OCI-LY7 (cell line): ENCODE results near the gene CLEC16A. TPM values are rescaled to one million over a fixed set of nuclear protein-coding genes. Genes with fewer than 3 reads are reported as not detected.

Source experiments
- BruUV-seq: library from RNA; stranded (reverse); fragments of 400-500 nt; replicated peaks from 2 replicates; lab custom pipeline; 2021; lab: Mats Ljungman, UMichigan
- CTCF ChIA-PET: fragments of 300-600 bp; sonication (Branson Sonifier 250); formaldehyde crosslinking; loops from one replicate; lab custom pipeline; 2022; ENCODE audit warnings: antibody characterized with exemption; ENCODE audit not compliant: unreplicated experiment; lab: Charles Lee
- POLR2A ChIA-PET: fragments of 300-600 bp; sonication (Branson Sonifier 250); formaldehyde crosslinking; loops from one replicate; lab custom pipeline; 2022; ENCODE audit warnings: antibody characterized with exemption; lab: Charles Lee
- DNase-seq: peaks from one replicate; pipeline ENCODE4 v3.0.0-alpha.2; 2015; ENCODE audit warnings: low spot score
- H2AFZ ChIP-seq: fragments of 200-600 bp; sonication (generic), shearing (Covaris generic); 2 replicates; pipeline ENCODE4 v1.6.1; 2014; ENCODE audit warnings: mild to moderate bottlenecking, antibody characterized with exemption, low read length, moderate library complexity
- H3K27ac ChIP-seq: fragments of 200-600 bp; sonication (generic); 2 replicates; pipeline ENCODE4 v1.5.1; 2014; ENCODE audit warnings: mixed run types, low read depth, mild to moderate bottlenecking, moderate library complexity, low read length, inconsistent platforms; ENCODE audit not compliant: poor library complexity, severe bottlenecking
- H3K36me3 ChIP-seq: fragments of 200-600 bp; sonication (generic); 2 replicates; pipeline ENCODE4 v1.6.1; 2014; ENCODE audit warnings: mild to moderate bottlenecking, antibody characterized with exemption, low read length, moderate library complexity, mixed read lengths; ENCODE audit not compliant: insufficient read depth
- H3K4me1 ChIP-seq: fragments of 200-600 bp; sonication (generic); 2 replicates; pipeline ENCODE4 v1.5.1; 2014; ENCODE audit warnings: mild to moderate bottlenecking, low read length; ENCODE audit not compliant: insufficient read depth, poor library complexity, severe bottlenecking
- H3K4me2 ChIP-seq: fragments of 200-600 bp; sonication (generic); 2 replicates; pipeline ENCODE4 v1.6.1; 2014; ENCODE audit warnings: mild to moderate bottlenecking, low read length
- H3K4me3 ChIP-seq: fragments of 200-600 bp; sonication (generic); 2 replicates; pipeline ENCODE4 v1.5.1; 2014; ENCODE audit warnings: mild to moderate bottlenecking, low read depth, low read length; ENCODE audit not compliant: poor library complexity, severe bottlenecking
- H3K79me2 ChIP-seq: fragments of 200-600 bp; sonication (generic); 2 replicates; pipeline ENCODE4 v1.6.1; 2016; ENCODE audit warnings: low read depth, mild to moderate bottlenecking, low read length, moderate library complexity, mixed read lengths; ENCODE audit not compliant: insufficient read depth
- H3K9me2 ChIP-seq: fragments of 200-600 bp; sonication (generic); 2 replicates; pipeline ENCODE4 v1.6.1; 2016; ENCODE audit warnings: mild to moderate bottlenecking, low read length, mixed read lengths; ENCODE audit not compliant: insufficient read depth
- H3K9me3 ChIP-seq: fragments of 200-600 bp; sonication (generic); 2 replicates; pipeline ENCODE4 v1.6.1; 2014; ENCODE audit warnings: mild to moderate bottlenecking, mixed run types, low read length, mixed read lengths
- H4K20me1 ChIP-seq: fragments of 200-600 bp; sonication (generic); 2 replicates; pipeline ENCODE4 v1.6.1; 2014; ENCODE audit warnings: mild to moderate bottlenecking, antibody characterized with exemption, low read length, moderate library complexity, mixed read lengths; ENCODE audit not compliant: insufficient read depth
- CTCF ChIP-seq: fragments of 200-600 bp; sonication (generic); conservative IDR thresholded peaks from 2 replicates; pipeline ENCODE4 v1.5.1; 2014; ENCODE audit warnings: mild to moderate bottlenecking, antibody characterized with exemption, low read length, moderate library complexity, mixed read lengths
- EZH2phosphoT487 ChIP-seq: fragments of 200-600 bp; sonication (generic); IDR thresholded peaks from 2 replicates; pipeline ENCODE4 v1.6.1; 2018; ENCODE audit warnings: low read depth, borderline replicate concordance, mild to moderate bottlenecking, mixed run types, antibody characterized with exemption, low read length, moderate library complexity, mixed read lengths
- intact Hi-C: fragments of 100-400 bp; cut with micrococcal nuclease; formaldehyde crosslinking; loops from one replicate; pipeline ENCODE4 v1.10.0; 2022; ENCODE audit not compliant: unreplicated experiment
- total RNA-seq, 2 experiments: library from RNA; depleted of rRNA in 1 of 2; stranded (reverse); fragments of >200 nt in 1 of 2; shearing (Covaris generic) in 1 of 2; gene quantifications; 2 replicates each; pipeline ENCODE4 v1.2.3, GENCODE V29; 2014 to 2022

CLEC16A gene
- total RNA-seq, 2 experiments from 2014 or later, result 26.2 to 50.9 TPM

GRCh38 chr16:10951026-10951425 is 6.7 kb downstream of the CLEC16A start:
- Histone ChIP-seq H3K4me2 (peak overlapping the region; percentile 77; the same call in 1 of the 2 replicates), H3K36me3 (peaks cover 10% of the 10 kb centered on the region; the same call in 1 of the 2 replicates), H3K4me1 (peaks cover 71% of the 10 kb centered on the region), H3K9me3 (no peaks in the 10 kb centered on the region), H4K20me1 (peaks cover 21% of the 10 kb centered on the region), H3K4me3 (no peak overlapping the region), H3K27ac (no peak overlapping the region), H2AFZ (no peak overlapping the region), H3K79me2 (peaks cover 76% of the 10 kb centered on the region), H3K9me2 (no peaks in the 10 kb centered on the region)
- DNase-seq, result no peak
- BruUV-seq, result no TSS peak
- POLR2A ChIA-PET, result interaction anchor here (0.7 to 1.8 kb wide), 4 partner anchors 10 to 207 kb away, joined by 3 to 5 read pairs (median 4); partner anchors contain the start of gene NUBP1
- TF ChIP-seq EZH2phosphoT487, result no peak
- no peak for TF ChIP-seq CTCF
- CTCF ChIA-PET, result interaction anchor here (0.8 kb wide), 1 partner anchor 14 kb away, joined by 3 read pairs; no protein-coding TSS in a partner anchor
- intact Hi-C loops, result loop anchor here (5.0 kb wide), 1 partner anchor 406 kb away; no protein-coding TSS in a partner anchor

GRCh38 chr16:10954903-10955302 is 10.5 kb downstream of the CLEC16A start:
- H3K4me1 ChIP-seq, result peaks cover 56% of the 10 kb centered on the region
- POLR2A ChIA-PET, result no interaction called here
- H3K79me2 ChIP-seq, result peaks cover 45% of the 10 kb centered on the region
- TF ChIP-seq CTCF, result no peak
- peaks cover 18% of the 10 kb centered on the region for H4K20me1 ChIP-seq
- H3K36me3 ChIP-seq, result peaks cover 29% of the 10 kb centered on the region
- intact Hi-C loops, result loop anchor here (5.0 kb wide), 1 partner anchor 402 kb away; no protein-coding TSS in a partner anchor
- no peaks in the 10 kb centered on the region for H3K9me3 ChIP-seq
- no peak overlapping the region for H3K27ac ChIP-seq
- CTCF ChIA-PET, result no interaction called here
- H3K4me2 ChIP-seq, result peak overlapping the region; percentile 14; the same call in 1 of the 2 replicates
- H3K4me3 ChIP-seq, result no peak overlapping the region
- H2AFZ ChIP-seq, result no peak overlapping the region
- BruUV-seq, result no TSS peak
- no peaks in the 10 kb centered on the region for H3K9me2 ChIP-seq
- no peak for DNase-seq

GRCh38 chr16:10957771-10958482 is 13.6 kb downstream of the CLEC16A start:
- peaks cover 22% of the 10 kb centered on the region; the same call in 1 of the 2 replicates for H3K79me2 ChIP-seq
- no peak for DNase-seq
- peaks cover 46% of the 10 kb centered on the region for H3K36me3 ChIP-seq
- no peaks in the 10 kb centered on the region for H3K9me2 ChIP-seq
- intact Hi-C loops, result no loop called here
- H3K4me1 ChIP-seq, result peaks cover 44% of the 10 kb centered on the region
- no peaks in the 10 kb centered on the region for H3K9me3 ChIP-seq
- H2AFZ ChIP-seq, result no peak overlapping the region
- H3K4me2 ChIP-seq, result 0 out of 2 replicates have a peak overlapping the region, but pooled peaks have one; percentile 9
- no peak overlapping the region for H3K27ac ChIP-seq
- H4K20me1 ChIP-seq, result peaks cover 13% of the 10 kb centered on the region; the same call in 1 of the 2 replicates
- no TSS peak for BruUV-seq
- TF ChIP-seq CTCF, result no peak
- no peak for TF ChIP-seq EZH2phosphoT487
- POLR2A ChIA-PET, result interaction anchor here (0.7 kb wide), 1 partner anchor 678 kb away, joined by 5 read pairs; no protein-coding TSS in a partner anchor
- CTCF ChIA-PET, result no interaction called here
- H3K4me3 ChIP-seq, result no peak overlapping the region
